ENCODE results near the gene MC1R.
"Not testable (repeated sequence)": the region's sequence is repeated elsewhere in the genome, so short reads cannot be mapped to it uniquely, and the experiment has no call there.

Gene MC1R

DNA sequence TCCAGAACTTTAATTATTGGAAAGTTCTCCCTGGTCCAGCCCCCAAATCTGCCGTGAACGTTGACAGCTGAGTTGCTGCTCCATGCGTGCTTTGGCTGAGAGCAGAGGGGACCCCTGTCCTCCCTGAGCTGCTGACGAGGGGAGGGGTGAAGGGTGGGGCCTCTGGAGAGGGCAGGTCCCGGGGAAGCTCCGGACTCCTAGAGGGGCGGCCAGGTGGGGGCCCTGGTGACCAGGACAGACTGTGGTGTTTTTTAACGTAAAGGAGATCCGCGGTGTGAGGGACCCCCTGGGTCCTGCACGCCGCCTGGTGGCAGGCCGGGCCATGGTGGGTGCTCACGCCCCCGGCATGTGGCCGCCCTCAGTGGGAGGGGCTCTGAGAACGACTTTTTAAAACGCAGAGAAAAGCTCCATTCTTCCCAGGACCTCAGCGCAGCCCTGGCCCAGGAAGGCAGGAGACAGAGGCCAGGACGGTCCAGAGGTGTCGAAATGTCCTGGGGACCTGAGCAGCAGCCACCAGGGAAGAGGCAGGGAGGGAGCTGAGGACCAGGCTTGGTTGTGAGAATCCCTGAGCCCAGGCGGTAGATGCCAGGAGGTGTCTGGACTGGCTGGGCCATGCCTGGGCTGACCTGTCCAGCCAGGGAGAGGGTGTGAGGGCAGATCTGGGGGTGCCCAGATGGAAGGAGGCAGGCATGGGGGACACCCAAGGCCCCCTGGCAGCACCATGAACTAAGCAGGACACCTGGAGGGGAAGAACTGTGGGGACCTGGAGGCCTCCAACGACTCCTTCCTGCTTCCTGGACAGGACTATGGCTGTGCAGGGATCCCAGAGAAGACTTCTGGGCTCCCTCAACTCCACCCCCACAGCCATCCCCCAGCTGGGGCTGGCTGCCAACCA is at the start of gene MC1R:
Gene MC1R, plus strand, starts transcription at position 410 of the 895 bp plus-strand sequence. Its CDS starts 397 bp downstream, at position 807.
- peak; percentile 40 for DNase-seq

DNA sequence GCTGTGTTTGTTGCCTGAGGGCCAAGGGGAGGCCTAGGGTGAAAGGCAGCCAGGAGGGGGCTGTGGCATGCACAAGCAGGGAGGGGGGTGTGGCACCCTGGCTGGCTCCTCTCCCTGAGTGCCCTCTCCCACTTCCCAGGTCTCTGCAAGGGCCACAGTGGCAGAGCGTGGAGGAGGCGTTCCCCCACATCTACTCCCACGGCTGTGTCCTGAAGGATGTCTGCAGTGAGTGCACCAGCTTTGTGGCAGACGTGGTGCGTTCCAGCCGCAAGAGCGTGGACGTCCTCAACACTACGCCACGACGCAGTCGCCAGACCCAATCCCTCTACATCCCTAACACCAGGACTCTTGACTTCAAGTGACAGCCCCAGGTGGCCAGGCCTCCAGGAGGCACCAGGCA is 48.8 kb upstream of the MC1R start:
- DNase-seq, result no peak

DNA sequence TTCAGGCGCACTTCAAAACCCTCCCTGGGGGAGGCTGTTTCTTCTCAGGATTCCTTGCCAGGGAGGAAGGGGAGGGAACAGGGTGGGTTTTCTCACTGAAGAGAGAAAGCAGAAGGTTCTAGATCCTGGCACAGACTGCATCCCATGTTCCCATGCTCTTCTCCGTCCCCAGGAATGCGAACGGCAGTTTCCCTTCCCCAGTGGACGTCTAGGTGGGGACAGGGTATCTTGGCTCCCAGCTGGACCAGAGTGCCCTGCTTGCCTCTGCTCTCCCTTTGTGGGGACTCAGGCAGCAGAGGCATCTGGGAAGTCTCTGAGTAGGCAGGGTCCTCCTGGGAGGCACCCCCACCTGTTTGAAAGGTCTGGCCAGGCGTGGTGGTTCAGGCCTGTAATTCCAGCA is 48.2 kb upstream of the MC1R start:
- no peak for DNase-seq

DNA sequence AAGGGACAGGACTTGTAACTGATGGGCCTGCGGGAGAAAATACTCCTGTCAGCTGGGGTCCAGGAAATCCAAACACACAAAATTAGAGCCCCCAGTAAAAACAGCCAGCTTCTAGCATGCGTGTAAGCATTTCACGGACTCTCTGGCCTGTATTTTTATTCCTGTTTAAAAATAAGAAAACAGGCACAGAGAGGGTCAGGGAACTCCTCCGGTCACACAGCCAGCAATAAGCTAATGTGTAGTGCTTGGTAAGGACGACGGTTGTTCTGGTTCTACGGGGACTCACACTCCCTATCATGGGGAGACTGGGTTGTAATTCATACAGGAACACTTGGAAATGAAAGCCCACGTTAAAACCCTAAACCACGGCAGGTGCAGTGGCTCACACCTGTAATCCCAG is 46.8 kb upstream of the MC1R start:
- no peak for DNase-seq

DNA sequence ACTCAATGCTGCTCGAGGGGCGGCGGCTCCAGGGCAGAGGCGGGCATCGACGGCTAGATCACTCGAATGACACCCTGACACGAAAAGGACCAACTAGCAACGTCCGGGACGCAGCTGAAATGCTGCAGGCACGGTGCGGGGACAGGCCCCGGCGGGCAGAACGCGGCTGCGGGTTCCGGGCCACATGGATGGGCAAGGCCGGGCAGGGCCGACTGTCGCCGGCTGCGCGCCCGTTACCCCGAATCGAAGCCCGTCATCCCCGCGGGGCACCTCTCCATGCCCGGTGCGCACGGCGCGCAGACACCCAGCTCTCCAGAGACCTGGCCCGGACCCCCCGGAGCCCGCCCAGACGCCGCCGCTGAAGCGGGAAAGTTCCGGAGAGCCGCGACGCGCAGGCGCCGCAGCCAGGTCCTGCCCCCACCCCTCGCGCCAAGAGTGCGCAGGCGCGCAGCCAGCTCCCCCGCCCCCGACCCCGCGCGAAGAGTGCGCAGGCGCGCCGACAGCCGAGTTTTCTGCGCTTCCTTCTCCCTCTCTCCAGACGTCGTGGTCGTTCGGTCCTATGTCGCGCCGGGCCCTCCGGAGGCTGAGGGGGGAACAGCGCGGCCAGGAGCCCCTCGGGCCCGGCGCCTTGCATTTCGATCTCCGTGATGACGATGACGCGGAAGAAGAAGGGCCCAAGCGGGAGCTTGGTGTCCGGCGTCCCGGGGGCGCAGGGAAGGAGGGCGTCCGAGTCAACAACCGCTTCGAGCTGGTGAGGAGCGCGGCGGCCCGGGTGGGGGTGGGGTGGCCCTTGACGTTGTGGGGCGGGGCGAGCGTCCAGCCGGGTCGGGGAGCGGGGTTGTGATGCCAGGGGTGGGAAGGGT is 45.3 kb upstream of the MC1R start, which contains the start of gene TCF25:
Gene TCF25, plus strand, starts transcription at position 484 of the 863 bp plus-strand sequence. Its CDS starts 76 bp downstream, at position 560.
- peak; percentile 86 for DNase-seq

DNA sequence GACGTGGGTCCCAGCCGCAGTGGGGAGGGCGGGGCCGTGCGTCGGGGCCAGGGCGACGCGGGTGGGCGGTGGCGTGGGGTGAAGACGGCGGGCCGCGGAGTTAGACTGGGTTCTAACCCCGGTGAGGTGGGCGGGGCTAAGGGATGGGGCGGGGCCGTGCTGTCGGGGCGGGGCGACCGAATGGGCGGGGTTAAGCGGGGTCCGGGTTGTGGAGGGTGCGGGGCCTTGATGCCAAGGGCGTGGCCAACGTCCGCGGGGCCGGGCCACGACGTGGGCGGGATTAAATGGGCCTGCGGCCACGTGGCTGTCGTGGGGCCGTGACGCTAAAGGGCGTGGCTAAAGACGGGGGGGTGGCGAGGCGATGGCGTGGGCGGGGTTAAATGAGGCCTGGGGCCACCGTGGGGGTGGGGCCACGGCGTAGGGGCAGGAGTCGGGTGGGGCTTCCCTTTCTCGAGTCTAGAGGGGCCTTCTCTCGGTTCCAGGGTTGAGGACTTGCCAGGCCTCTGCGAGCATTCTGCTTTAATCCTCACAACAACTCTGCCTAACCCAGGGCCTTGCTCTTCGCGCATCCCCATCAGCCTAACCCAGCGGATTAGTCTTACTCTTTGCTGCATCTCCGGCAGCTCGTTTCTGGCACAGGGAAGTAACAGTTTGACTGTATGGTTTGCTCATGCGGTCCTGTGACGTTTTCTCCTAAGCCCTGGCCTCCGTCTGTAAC is 44.5 kb upstream of the MC1R start:
- DNase-seq, result peak; percentile 85

DNA sequence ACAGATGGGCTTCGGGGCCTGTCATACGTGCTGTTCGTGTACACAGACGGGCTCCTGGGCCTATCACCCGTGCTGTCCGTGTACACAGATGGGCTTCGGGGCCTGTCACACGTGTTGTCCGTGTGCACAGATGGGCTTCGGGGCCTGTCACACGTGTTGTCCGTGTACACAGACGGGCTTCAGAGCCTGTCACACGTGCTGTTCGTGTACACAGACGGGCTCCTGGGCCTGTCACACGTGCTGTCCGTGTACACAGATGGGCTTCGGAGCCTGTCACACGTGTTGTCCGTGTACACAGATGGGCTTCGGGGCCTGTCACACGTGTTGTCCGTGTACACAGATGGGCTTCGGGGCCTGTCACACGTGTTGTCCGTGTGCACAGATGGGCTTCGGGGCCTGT is 39.5 kb upstream of the MC1R start:
- DNase-seq, result not testable (repeated sequence)

DNA sequence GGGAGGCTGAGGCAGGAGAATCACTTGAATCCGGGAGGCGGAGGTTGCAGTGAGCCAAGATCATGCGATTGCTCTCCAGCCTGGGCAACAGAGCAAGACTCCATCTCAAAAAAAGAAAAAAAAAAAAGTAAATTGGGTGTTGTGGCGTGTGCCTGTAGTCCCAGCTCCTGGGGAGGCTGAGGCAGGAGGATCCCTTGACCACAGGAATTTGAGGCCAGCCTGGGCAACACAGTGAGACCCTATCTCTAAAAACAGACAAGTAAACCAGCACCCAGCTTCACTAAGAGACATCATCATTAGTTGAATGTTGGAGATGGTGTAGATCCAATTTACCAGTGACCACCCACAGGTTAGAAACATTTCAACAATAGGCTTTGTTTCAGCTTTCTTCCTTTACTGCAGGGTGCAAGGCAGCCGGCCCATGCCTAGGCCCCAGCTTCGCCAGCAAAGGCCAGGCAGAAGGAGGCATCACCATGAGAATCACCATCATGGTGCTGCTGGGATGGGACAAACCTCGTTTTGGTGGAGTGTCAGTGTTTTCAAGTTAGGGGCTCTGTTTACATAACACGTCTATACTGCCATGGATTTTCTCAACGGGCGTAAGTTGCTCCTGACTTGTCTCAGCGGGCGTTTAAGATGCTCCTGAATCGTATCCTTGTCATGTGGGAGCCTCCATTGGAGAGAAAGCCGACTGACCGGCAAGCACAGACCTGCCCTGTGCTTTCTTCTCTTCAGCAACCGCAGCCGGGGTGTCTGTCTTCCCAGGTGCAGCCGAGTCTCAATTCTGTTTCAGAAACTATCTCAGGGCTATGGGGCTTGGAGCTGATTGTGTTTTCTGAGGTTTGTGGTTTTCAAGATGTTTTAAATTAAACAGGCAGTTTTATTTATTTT is 37.9 kb upstream of the MC1R start:
- DNase-seq, result no peak

DNA sequence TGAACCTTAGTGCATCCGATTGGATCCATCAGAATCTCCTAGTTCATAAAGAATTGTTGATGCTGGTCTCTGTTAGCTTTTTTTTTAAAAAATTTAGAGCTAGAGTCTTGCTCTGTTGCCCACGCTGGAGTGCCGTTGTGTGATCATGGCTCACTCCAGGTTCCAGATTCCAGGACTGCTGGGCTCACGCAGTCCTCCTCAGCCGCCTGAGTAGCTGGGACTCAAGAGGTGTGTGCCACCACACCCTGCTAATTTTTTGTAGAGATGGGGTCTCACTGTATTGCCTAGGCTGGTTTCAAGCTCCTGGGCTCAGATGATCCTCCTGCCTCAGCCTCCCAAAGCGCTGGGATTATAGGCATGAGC is 37.3 kb upstream of the MC1R start:
- no peak for DNase-seq

DNA sequence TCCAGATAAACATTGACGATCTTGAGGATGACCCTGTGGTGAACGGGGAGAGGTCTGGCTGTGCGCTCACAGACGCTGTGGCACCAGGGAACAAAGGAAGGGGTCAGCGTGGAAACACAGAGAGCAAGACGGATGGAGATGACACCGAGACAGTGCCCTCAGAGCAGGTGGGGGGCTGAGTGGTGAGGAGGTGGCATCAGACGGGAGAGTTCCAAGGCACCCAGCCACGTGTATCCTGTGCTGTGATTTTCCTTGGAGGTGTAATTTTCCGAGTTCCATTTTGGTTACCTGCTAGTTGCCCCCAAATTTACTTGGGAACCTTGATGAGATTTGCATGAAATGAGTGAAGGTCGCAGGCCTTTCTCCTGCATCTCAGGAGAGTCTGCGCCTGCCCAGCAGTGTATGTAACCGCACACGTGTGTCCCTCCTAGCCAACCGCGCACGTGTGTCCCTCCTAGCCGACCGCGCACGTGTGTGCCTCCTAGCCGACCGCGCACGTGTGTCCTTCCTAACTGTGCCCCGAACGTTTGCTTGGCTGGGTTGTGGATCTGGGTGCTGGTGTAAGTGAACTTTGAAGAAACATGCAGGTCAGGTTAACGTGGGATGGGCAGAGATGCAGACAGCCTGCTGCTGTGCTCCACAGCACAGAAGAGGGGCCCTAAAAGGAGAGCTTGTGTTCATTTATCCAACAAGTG is 35.2 kb upstream of the MC1R start:
- DNase-seq, result no peak

DNA sequence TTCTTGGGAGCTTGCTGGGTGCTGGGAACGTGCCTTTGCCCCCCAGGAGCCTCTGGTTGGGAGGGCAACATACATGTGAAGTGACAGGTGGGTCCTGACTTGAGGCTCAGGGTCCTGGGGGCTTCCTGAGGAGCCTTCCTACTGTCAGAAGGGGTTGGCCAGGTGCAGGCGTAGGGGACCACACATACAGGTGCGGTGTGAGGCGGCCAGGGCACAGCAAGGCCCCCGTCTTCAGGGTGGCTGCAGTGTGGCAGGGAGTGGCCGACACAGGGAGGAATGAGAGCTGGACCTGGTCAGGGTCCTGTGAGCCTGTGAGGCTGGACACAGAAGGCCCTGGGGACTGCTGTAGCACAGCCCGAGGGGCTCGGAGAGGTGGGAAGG is 34.6 kb upstream of the MC1R start:
- DNase-seq, result no peak

DNA sequence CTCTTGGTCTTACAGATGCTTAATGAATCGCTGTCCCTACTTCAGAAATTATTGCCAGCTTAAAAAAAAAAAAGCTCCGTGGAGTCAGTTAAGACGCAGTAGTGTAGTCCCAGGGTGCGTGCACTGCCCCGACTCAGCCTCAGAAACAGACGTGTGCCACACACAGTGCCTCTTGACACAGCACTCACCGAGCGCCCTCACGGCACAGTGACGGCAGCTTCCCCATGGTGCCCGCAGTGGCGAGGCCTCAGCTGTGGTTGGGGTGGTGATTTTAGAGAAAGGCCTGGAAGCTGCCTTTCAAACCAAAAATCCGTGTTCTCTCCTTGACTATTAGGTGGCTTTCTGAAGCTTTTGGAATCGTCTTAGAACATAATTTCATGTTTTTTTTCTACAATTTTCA is 31.4 kb upstream of the MC1R start:
- no peak for DNase-seq

DNA sequence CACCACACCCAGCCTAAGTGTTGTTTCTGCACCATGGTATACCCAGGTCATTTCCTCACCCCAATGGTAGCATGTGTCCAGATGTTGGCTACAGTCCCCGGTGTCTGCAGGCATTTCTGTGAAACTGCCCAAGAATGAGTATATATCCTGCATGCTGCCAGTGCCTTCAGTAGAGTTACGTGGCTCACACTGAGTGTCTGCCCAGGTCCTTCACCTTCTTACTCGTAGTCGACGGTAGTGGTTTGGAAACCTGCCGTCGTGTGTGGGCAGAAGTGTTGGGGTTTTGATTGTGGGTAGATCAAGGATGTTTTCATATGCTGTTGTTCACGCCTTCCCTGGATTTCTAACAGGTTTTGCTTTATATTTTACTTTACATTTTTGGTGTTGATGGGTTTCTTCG is 28.5 kb upstream of the MC1R start:
- no peak for DNase-seq

DNA sequence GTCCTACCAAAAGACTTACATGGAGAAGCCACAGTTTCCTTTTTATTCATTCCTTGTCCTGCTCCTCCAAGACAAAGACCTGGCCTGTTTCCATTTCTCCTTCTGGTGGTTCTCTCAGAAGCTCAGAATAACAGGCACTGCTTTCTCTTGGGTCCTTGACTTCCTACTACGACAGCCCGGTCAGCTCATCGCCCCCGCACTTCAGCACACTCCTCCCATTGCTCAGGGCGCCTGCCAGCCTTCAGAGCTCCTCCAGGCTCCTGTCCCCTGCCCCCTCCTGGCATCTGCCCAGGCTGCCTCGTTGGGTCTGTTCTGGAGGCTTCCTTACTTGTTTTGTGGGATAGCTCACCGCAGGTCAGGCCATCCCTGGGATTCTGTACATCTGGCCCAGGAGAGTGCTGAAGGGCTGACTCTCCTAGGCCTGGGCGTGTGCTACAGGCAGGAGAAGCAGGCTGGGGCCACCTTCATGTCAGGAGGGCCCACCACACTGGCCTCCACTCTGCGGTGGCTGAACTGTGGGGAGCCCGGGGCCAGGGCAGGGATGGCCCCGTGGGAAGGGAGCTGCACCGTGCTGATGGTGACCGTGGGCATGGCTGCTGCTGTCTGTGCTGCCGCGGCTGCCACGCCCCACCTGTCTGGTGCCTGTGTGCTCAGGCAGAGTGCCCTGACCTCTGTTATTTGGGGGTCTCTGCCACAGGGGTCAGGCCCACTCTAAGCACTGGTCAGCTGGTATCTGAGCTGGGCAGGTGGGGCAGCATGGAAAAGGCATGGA is 27.6 kb upstream of the MC1R start:
- DNase-seq, result no peak

DNA sequence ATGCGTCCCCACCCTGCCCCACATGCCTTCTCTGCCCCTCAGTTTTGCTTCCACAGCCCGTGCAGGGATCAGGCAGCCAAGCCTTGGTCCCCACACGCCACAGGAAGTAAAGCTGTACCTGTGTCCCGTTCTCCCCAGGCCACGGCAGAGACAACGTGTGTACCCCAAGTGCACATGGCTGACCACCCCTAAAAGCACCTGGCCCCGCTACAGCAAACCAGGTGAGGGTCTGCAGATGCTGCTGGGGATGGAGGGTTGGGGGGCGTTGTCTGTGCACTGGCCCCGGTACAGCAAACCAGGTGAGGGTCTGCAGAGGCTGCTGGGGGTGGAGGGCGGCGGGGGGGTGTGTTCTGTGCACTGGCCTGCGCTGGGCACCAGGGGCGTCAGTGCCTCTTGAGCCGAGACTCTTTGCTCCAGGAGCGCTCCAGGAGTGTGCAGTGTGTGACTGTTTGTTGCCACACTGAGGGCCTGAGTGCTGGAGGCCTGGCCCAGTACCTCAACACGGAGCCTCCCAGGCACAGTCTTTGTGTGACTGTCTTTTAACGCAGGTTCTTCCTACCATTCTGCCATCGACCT is 26.5 kb upstream of the MC1R start:
- no peak for DNase-seq

DNA sequence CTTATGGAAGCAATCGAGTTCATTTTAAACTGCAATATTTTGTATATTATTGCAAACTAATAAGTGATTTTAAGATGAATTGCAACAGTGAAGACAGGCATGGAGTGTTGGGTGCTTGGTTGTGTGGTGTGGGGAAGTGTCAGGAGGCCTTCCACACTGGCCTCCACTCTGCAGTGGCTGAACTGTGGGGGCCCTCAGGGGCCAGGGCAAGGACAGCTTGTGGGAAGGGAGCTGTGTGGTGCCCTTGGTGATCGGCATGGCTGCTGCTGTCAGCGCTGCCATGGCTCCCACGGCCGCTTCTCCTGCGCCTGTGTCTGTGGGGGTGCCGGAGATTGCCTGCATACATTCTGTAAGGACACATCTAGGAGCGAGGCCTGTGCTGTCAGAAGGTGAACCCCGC is 26.0 kb upstream of the MC1R start:
- no peak for DNase-seq

DNA sequence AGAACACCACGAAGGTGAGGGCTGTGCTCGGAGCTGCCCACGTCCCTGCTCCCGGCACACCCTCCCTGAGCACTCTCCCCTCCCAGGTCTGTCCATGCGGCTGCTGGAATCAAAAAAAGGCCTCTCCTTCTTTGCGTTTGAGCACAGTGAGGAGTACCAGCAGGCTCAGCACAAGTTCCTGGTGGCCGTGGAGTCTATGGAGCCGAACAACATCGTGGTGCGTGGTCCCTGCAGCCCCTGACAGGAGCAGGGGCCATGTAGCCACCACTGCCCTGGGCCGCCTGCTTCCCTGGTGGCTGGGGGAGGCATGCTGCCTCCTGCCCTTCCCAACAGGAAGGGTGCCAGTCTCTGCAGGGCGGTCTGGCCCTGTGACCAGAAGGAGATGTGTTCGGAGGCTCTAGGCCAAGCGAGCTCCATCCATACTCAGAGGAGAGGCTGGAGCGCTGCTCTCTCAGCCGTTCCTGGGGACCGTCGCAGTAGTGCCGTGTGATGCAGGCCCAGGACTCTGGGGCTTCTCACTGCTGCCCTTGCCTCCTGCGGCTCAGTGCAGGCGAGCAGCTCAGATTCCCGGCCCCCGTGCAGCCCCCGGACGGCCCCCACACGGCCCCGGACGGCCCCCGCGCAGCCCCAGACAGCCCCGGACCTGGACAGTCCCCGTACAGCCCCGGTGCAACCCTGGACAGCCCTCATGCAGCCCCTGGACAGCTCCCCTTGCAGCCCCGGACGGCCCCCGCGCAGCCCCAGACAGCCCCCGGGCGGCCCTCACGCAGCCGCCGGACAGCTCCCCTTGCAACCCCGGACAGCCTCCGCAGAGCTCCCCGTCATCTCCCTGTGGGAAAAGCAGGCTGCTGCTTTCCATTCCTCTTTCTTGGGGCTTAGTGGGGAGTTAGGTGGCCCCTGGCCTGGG is 24.8 kb upstream of the MC1R start:
- no peak for DNase-seq

DNA sequence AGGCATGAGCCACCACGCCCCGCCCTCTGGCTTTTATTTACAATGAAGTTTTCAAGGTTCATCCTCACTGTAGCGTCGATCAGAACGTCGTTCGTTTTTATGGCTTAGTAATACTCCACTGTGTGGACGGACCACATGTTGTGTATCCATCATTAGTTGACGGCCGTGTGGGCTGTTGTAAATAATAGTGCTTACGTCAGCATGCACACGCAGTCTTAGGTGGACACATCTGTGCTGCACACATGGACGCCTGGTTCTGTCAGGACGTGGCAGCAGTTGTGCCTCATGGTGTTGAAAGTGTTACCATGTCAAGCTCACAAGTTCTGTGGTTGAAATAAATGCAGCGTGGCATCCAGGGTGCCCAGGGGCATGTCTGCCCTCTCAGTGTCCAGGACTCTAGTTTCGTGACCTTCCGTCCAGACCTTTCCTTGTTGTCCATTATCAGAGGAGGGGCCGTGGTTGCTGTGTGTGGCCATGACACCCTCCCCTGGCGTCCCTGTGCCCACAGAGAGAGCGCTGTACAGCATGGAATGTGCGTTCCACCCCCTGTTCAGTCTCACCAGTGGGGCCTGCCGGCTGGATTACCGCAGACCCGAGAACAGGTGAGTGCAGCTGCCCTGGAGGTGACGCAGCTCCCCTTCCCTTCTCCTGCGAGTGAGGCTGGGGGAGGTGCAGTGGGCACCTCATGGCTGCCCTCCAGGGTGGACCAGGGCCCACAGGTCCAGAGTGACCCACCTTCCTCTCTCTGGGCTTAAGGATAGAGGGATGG is 23.0 kb upstream of the MC1R start:
- DNase-seq, result no peak

Measured in COR-L47 (cell line).